Adipose tissue (tissue), 3 donors: Measurements from ENCODE around the gene RHO. TPM values are rescaled to one million over a fixed set of nuclear protein-coding genes. Genes with fewer than 3 reads are reported as not detected.
"Not testable (repeated sequence)": the region's sequence is repeated elsewhere in the genome, so short reads cannot be mapped to it uniquely, and the experiment has no call there.

Experiments used
- H3K27ac ChIP-seq: one replicate; pipeline ENCODE4 v1.5.1; 2013; ENCODE audit warnings: low read depth, low read length
- WGBS, 3 donors: extraction: QIAGEN DNeasy Blood & Tissue Kit; methylation state at CpG; one replicate each; pipeline ENCODE4 v1.1.7; 2013; 5-methylcytosine and 5-hydroxymethylcytosine counted together
- polyA plus RNA-seq, 3 donors: library from polyadenylated mRNA; stranded (reverse); fragments of 200-250 nt; gene quantifications; one replicate each; pipeline ENCODE4 v1.2.3, GENCODE V29; 2013
- donor health status: healthy with polysubstance abuse.
- donor health status: Bipolar disorder and iron deficiency.
- donor health status: healthy.

RHO gene
- polyA plus RNA-seq, 3 donors = not detected

GRCh38 chr3:129497876-129498275 is 30.6 kb upstream of the RHO start:
- 79 to 88% (median 83%) methylated on average over 2 of the region's 2 CpGs for WGBS, 3 donors
- H3K27ac ChIP-seq = not testable (repeated sequence)

DNA sequence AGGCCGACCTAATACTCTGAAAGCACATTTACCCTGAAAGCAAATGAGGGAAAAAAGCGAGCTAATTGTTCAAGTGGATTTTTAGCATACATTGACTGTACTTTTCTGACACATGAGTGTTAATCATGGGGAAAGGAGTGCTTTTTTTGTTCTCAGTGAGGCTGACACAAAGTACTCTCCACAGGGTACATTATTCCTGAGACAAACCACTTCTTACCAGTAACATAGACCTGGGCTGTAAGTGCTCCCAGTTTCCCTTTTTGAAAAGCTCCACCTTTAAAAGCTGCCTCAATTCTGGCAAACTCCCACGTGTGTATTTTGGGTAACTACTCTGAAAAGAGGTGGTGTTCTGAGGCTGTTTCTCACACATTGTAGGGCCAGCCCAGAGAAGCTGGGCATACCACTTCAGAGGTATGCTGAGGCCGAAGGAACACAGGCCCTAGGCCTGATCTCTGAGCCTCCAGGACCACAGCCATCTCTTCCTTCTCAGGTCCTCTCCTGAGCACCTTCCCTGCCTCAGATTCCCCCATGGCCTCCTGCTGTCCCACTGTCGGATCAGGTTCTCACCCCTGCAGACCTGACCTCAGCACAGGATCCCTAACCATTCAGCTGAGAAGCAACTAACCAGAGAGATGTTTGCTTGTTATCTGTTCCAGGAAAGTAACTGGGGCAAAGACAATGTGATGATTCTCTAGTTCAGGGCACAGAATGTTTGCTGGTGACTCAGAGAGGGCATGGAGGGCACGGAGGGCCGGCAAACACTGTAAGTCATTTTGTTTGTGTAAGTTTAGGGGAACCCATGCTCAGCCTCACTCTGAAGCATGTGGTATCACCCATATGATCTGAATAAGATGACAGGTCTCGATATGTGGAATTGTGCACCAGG is 29.6 kb upstream of the RHO start:
- 72 to 82% (median 74%) methylated on average over 7 to 8 of the region's 8 CpGs for WGBS, 3 donors
- not testable (repeated sequence) for H3K27ac ChIP-seq

- 73 to 88% (median 78%) methylated on average over 12 to 13 of the region's 14 CpGs for WGBS, 3 donors
- not testable (repeated sequence) for H3K27ac ChIP-seq
These were observed 28.7 kb upstream of the RHO start for GRCh38 chr3:129499604-129500333.

DNA sequence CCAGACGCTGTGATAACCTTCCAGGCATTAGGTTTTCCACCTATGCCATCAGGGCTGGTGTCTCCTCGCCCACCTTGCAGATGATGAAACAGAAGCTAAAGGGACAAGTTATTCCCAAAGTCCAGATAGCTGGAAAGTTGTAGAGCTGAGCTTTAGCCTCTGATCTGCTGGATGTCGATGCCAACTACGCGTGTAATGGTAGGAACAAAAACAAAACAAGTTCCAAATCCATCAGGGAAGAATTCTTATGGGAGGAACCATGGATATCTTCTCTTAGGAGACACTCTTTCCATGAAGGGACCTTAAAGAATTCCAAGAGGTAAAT is 28.1 kb upstream of the RHO start:
- no peak overlapping the region for H3K27ac ChIP-seq

GRCh38 chr3:129501630-129502029 is 26.8 kb upstream of the RHO start:
- WGBS, 3 donors = 84 to 94% (median 86%) methylated on average over 5 of the region's 5 CpGs
- H3K27ac ChIP-seq = no peak overlapping the region

More for the DNA sequence above, 28.1 kb upstream of the RHO start:
- 85 to 93% (median 85%) methylated on average over 5 of the region's 5 CpGs for WGBS, 3 donors

DNA sequence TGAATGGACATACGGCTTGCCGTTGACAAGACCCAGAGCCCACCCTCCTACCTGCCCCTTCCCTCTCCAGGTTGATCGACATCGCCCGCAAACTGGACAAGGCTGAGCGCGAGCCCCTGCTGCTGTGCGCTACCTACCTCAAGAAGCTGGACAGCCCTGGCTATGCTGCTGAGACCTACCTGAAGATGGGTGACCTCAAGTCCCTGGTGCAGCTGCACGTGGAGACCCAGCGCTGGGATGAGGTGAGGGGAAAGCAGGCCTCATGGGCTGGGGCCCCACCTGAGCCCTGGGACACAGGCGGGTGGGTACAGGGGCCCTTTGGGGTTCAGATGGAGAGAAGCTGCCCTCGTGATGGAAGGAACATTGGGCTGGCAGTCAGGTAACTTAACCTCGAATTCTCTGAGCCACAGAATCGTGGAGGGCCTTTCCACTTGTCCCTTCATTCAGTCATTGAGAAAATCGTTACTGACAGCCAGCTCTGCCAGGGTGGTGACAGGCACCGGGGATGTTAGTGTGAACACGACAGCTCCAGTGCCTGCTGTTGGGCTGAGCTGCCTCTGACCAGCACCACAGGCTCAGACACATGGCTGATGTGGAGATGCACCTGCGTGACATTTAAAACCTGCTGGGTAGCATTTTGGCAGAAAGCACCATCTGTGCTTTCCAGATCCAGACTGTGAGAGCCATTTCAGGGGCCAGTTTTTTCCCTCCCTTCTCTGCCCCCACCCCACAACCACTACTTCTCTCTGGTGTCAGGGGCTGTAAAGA is 25.6 kb upstream of the RHO start:
- WGBS, 3 donors = 94 to 95% (median 94%) methylated on average over 18 of the region's 18 CpGs
- no peak overlapping the region for H3K27ac ChIP-seq

DNA sequence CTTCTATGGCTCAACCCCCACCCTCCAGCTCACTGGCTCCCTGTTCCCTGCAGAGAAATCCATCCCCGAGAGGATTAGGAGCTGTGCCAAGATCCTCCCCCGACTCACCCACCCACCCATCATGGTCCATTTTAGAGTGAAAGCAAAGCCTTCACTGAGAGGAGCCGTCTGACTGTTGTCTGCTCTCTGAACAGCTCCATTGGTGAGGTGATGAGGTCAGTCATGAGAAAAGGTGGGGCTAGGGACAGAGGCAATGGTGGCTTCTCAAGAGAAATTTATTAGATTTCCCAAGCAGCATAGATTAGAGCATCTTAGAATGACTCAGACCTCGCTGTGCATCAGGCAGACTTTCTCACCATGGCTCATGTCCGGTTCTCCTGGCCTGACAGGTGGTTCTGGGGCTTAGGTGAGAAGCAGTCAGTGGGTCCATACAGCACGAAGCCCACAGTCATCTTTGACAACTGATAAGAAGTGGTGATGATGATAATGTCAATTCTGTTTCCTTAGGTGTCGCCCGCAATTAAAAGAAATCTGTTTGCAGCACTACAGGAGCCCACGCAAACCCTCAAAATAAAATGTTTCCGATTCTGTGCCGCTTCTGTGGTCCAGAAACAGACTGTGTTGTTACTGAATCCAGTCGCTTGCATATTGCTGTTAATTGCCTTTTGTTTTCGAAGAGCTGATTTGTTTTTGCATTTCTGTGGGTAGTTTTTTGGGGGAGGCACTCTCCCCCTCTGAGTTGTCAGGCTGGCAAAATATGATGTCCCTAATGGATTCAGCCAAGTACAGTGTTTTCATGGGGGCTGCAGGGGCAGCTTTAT is 24.8 kb upstream of the RHO start:
- WGBS, 3 donors = 91 to 95% (median 91%) methylated on average over 13 of the region's 13 CpGs

GRCh38 chr3:129504471-129505100 is 23.9 kb upstream of the RHO start:
- WGBS, 3 donors = 80 to 88% (median 84%) methylated on average over 5 of the region's 5 CpGs
- H3K27ac ChIP-seq = no peak overlapping the region

More for the DNA sequence above, 24.8 kb upstream of the RHO start:
- H3K27ac ChIP-seq = no peak overlapping the region

- WGBS, 3 donors = 93 to 97% (median 95%) methylated on average over 6 of the region's 6 CpGs
- no peak overlapping the region for H3K27ac ChIP-seq
These were observed 23.1 kb upstream of the RHO start for GRCh38 chr3:129505341-129505740.

DNA sequence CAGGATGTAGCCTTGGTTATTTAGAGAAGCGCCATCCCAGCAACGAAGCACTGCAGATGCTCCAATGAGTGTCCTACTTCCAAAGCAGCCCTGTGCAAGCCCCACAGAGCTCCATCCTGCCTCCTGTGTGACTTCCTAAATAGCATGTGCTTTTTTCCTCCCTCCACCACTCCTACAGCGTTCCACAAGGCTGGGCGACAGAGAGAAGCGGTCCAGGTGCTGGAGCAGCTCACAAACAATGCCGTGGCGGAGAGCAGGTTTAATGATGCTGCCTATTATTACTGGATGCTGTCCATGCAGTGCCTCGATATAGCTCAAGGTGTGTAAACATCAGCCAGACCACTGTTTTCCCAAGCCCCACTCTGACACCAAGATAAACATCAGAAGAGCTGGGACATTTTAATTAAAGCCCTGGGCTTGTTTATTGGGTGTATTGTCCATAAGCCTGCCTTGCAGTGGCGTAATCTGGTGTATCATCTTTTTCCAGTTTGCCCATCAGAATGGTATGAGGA is 22.2 kb upstream of the RHO start:
- WGBS, 3 donors = 71 to 88% (median 82%) methylated on average over 9 of the region's 9 CpGs

GRCh38 chr3:129507181-129507831 is 21.1 kb upstream of the RHO start:
- no peak overlapping the region for H3K27ac ChIP-seq
- WGBS, 3 donors = 70 to 79% (median 76%) methylated on average over 9 of the region's 9 CpGs

More for the DNA sequence above, 22.2 kb upstream of the RHO start:
- no peak overlapping the region for H3K27ac ChIP-seq

- no peak overlapping the region for H3K27ac ChIP-seq
These were observed 15.8 kb upstream of the RHO start for GRCh38 chr3:129512595-129512994.

- no peak overlapping the region for H3K27ac ChIP-seq
- WGBS, 3 donors = 92 to 95% (median 94%) methylated on average over 8 of the region's 8 CpGs
These were observed 14.7 kb upstream of the RHO start for GRCh38 chr3:129513705-129514104.

GRCh38 chr3:129514110-129514509 is 14.3 kb upstream of the RHO start:
- no peak overlapping the region for H3K27ac ChIP-seq
- 92 to 98% (median 95%) methylated on average over 10 of the region's 10 CpGs for WGBS, 3 donors

DNA sequence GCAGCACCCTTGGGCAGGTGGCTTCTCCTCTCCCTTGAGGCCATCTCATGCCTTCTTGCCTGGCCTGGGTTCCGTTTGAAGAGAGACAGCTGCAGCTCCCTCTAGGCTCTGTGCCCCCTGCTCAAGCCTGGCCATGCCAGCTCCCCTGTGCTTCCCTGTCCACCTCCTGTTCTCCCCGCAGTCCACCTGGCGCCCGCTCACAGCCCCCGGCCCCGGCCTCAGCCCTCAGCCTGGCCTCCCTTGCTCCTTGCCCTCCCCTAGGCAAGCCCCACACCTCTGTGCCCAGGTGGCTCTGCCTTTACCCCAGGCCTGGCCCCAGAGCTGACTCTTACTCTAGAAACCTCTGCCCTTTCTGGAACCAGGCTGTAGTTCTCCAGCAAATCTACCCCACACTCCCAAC is 13.9 kb upstream of the RHO start:
- WGBS, 3 donors = 95 to 97% (median 96%) methylated on average over 6 of the region's 6 CpGs
- no peak overlapping the region for H3K27ac ChIP-seq

- not testable (repeated sequence) for H3K27ac ChIP-seq
- 90 to 94% (median 93%) methylated on average over 15 to 18 of the region's 25 CpGs for WGBS, 3 donors
These were observed 13.2 kb upstream of the RHO start for GRCh38 chr3:129515108-129515820.
